ENCODE data around the gene SUN5. TPM values are rescaled to one million over a fixed set of nuclear protein-coding genes. Genes with fewer than 3 reads are reported as not detected.

Gene SUN5
- total RNA-seq, 1 experiment from 2014 or later = not detected

DNA sequence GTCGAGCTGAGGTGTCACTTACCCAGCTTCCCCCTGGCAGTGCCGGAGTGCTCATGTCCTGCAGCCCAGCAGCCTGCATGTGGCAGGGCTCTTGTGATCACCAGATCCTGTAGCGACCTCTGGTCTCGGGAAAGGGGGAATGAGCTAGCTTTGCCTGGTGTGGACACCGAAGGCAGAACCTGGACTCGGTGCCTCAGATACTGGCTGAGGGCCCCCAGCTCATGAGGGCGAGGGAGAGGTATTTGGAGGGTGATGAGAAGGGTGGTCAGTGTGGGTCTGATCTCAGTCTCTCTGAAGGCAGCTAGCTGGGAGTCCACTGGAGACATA lies 26.3 kb downstream of the SUN5 start:
- Histone ChIP-seq H3K36me3 (ENCODE audit: control insufficient read depth, insufficient read depth, low read length) (no peaks in the 10 kb centered on the region), H3K4me3 (ENCODE audit: low read depth in 2 of 2, low read length in 2 of 2) (no peak overlapping the region), H3K27ac (ENCODE audit: low read length) (no peak overlapping the region), H3K27me3 (ENCODE audit: control insufficient read depth, insufficient read depth, low read length) (no peaks in the 10 kb centered on the region), H3K9me3 (ENCODE audit: control insufficient read depth, insufficient read depth, low read depth, low read length) (no peaks in the 10 kb centered on the region), H3K4me1 (ENCODE audit: control insufficient read depth, insufficient read depth, low read length) (no peaks in the 10 kb centered on the region)
- no peak for DNase-seq (ENCODE audit: low read depth, low spot score)
- ChIA-PET CTCF (no interaction called here), POLR2A (no interaction called here)
- in situ Hi-C loops (cut with HindIII; ENCODE audit: low pct_unique_long_range_greater_than_20kb, low sequenced_read_pairs) = no loop called here
- ATAC-seq = no peak
- TF ChIP-seq TCF7L2 (IDR thresholded peaks at IDR 0.05; ENCODE audit: low read depth, low read length) (no peak), SIN3A (IDR thresholded peaks at IDR 0.05; ENCODE audit: borderline replicate concordance, insufficient read depth, low read depth, low read length) (no peak)
- intact Hi-C loops (cut with micrococcal nuclease; ENCODE audit: unreplicated experiment) = no loop called here
- no TSS peak for BruUV-seq (replicated peaks)

DNA sequence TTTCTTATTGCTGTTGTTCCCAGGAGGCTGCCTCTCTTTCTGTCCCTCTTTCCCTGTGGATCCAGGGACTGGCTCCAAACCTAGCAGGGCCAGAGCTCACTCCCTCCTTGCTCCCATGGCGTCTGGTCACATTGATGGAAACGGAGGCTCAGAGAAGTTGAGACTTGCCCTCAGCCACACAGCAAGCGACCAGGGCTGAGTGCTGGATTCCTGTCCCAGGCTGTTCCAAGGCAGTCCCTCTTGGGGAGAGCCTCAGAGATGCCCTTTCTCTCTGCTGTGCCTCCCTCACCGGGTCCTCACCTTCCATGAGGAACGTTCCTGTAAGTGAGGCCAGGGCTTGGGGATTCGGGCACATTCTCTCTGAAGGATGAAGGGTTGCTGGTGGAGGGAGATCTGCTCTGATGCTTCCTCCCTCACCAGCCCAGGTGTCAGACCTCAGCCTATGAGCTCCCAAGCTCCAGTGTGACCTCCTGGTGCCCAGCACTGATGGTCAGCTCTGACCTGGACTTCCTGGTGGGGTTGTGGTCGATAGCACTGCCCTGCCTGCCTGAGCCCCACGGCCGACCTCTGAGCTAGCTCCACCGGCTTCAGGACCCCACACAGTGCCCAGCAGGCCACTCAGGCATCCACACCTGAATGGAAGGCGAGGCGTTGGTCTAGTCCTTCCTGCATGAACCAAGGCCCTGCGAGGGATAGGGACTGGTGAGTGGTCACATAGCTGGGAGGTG lies 26.8 kb downstream of the SUN5 start:
- Histone ChIP-seq H3K9me3 (ENCODE audit: control insufficient read depth, insufficient read depth, low read depth, low read length) (no peaks in the 10 kb centered on the region), H3K27me3 (ENCODE audit: control insufficient read depth, insufficient read depth, low read length) (no peaks in the 10 kb centered on the region), H3K27ac (ENCODE audit: low read length) (no peak overlapping the region), H3K36me3 (ENCODE audit: control insufficient read depth, insufficient read depth, low read length) (no peaks in the 10 kb centered on the region), H3K4me1 (ENCODE audit: control insufficient read depth, insufficient read depth, low read length) (no peaks in the 10 kb centered on the region), H3K4me3 (ENCODE audit: low read depth in 2 of 2, low read length in 2 of 2) (no peak overlapping the region)
- DNase-seq (ENCODE audit: low read depth, low spot score) (no peak), ATAC-seq (no peak)
- intact Hi-C loops (cut with micrococcal nuclease; ENCODE audit: unreplicated experiment) (no loop called here), in situ Hi-C loops (cut with HindIII; ENCODE audit: low pct_unique_long_range_greater_than_20kb, low sequenced_read_pairs) (no loop called here)
- POLR2A ChIA-PET = no interaction called here
- CTCF ChIA-PET = no interaction called here
- BruUV-seq (replicated peaks) = no TSS peak
- TF ChIP-seq, protein P1, sequence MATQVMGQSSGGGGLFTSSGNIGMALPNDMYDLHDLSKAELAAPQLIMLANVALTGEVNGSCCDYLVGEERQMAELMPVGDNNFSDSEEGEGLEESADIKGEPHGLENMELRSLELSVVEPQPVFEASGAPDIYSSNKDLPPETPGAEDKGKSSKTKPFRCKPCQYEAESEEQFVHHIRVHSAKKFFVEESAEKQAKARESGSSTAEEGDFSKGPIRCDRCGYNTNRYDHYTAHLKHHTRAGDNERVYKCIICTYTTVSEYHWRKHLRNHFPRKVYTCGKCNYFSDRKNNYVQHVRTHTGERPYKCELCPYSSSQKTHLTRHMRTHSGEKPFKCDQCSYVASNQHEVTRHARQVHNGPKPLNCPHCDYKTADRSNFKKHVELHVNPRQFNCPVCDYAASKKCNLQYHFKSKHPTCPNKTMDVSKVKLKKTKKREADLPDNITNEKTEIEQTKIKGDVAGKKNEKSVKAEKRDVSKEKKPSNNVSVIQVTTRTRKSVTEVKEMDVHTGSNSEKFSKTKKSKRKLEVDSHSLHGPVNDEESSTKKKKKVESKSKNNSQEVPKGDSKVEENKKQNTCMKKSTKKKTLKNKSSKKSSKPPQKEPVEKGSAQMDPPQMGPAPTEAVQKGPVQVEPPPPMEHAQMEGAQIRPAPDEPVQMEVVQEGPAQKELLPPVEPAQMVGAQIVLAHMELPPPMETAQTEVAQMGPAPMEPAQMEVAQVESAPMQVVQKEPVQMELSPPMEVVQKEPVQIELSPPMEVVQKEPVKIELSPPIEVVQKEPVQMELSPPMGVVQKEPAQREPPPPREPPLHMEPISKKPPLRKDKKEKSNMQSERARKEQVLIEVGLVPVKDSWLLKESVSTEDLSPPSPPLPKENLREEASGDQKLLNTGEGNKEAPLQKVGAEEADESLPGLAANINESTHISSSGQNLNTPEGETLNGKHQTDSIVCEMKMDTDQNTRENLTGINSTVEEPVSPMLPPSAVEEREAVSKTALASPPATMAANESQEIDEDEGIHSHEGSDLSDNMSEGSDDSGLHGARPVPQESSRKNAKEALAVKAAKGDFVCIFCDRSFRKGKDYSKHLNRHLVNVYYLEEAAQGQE (IDR thresholded peaks at IDR 0.05; ENCODE audit: insufficient read depth in 1 of 2, low read depth in 2 of 2, low read length in 1 of 2) = no peak
- TF ChIP-seq TCF7L2 (IDR thresholded peaks at IDR 0.05; ENCODE audit: low read depth, low read length) (no peak), POLR2AphosphoS5 (IDR thresholded peaks at IDR 0.05; ENCODE audit: low read depth, low read length) (no peak), SIN3A (IDR thresholded peaks at IDR 0.05; ENCODE audit: borderline replicate concordance, insufficient read depth, low read depth, low read length) (no peak)
- TF ChIP-seq, protein P2, sequence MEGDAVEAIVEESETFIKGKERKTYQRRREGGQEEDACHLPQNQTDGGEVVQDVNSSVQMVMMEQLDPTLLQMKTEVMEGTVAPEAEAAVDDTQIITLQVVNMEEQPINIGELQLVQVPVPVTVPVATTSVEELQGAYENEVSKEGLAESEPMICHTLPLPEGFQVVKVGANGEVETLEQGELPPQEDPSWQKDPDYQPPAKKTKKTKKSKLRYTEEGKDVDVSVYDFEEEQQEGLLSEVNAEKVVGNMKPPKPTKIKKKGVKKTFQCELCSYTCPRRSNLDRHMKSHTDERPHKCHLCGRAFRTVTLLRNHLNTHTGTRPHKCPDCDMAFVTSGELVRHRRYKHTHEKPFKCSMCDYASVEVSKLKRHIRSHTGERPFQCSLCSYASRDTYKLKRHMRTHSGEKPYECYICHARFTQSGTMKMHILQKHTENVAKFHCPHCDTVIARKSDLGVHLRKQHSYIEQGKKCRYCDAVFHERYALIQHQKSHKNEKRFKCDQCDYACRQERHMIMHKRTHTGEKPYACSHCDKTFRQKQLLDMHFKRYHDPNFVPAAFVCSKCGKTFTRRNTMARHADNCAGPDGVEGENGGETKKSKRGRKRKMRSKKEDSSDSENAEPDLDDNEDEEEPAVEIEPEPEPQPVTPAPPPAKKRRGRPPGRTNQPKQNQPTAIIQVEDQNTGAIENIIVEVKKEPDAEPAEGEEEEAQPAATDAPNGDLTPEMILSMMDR (IDR thresholded peaks at IDR 0.05) = no peak

DNA sequence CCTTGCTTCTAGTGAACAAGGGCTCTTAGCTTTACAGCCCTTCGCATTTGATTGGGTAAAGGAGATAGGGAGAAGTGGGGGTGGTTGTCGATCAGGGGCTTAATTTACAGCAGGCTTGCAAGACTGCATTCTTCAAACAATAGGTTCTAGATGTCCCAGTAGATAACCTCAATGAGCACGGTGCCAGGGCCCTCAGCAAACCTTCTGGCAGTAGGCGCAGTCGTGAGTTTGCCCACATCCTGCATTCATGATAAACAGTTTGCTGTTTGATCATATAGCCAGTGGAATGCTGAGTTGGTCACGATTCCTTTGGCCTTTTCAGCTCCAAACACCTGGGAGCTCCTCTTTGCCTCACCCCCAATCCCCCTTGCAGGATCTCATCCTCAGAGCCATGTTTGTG lies 27.5 kb downstream of the SUN5 start:
- in situ Hi-C loops (cut with HindIII; ENCODE audit: low pct_unique_long_range_greater_than_20kb, low sequenced_read_pairs) (no loop called here), intact Hi-C loops (cut with micrococcal nuclease; ENCODE audit: unreplicated experiment) (no loop called here)
- no peaks in the 10 kb centered on the region for H3K27me3 ChIP-seq (ENCODE audit: control insufficient read depth, insufficient read depth, low read length)
- BruUV-seq (replicated peaks) = no TSS peak
- ChIA-PET POLR2A (no interaction called here), CTCF (no interaction called here)
- no peak overlapping the region for H3K4me3 ChIP-seq (ENCODE audit: low read depth in 2 of 2, low read length in 2 of 2)
- H3K36me3 ChIP-seq (ENCODE audit: control insufficient read depth, insufficient read depth, low read length) = no peaks in the 10 kb centered on the region
- H3K4me1 ChIP-seq (ENCODE audit: control insufficient read depth, insufficient read depth, low read length) = peaks cover 5% of the 10 kb centered on the region; the same call in 1 of the 2 replicates
- ATAC-seq = no peak
- no peak overlapping the region for H3K27ac ChIP-seq (ENCODE audit: low read length)
- DNase-seq (ENCODE audit: low read depth, low spot score) = no peak
- TF ChIP-seq, protein P1 (IDR thresholded peaks at IDR 0.05; ENCODE audit: insufficient read depth in 1 of 2, low read depth in 2 of 2, low read length in 1 of 2) = no peak
- TF ChIP-seq, protein P2 (IDR thresholded peaks at IDR 0.05) = no peak
- TF ChIP-seq POLR2AphosphoS5 (IDR thresholded peaks at IDR 0.05; ENCODE audit: low read depth, low read length) (no peak), SIN3A (IDR thresholded peaks at IDR 0.05; ENCODE audit: borderline replicate concordance, insufficient read depth, low read depth, low read length) (no peak), TCF7L2 (IDR thresholded peaks at IDR 0.05; ENCODE audit: low read depth, low read length) (no peak)
- no peaks in the 10 kb centered on the region for H3K9me3 ChIP-seq (ENCODE audit: control insufficient read depth, insufficient read depth, low read depth, low read length)

Measured in Panc1 (cell line).